ENCODE data around the gene NDUFAF2. TPM values are rescaled to one million over a fixed set of nuclear protein-coding genes. Genes with fewer than 3 reads are reported as not detected.
A peak's percentile ranks its signal among the peaks of the same experiment; 100 is the strongest.

NDUFAF2 gene
- total RNA-seq, 3 donors from 2014 or later (not counting 1 experiment from before 2014, with no cell fraction given), result 5.6 to 7.6 (median 7.0) TPM

DNA sequence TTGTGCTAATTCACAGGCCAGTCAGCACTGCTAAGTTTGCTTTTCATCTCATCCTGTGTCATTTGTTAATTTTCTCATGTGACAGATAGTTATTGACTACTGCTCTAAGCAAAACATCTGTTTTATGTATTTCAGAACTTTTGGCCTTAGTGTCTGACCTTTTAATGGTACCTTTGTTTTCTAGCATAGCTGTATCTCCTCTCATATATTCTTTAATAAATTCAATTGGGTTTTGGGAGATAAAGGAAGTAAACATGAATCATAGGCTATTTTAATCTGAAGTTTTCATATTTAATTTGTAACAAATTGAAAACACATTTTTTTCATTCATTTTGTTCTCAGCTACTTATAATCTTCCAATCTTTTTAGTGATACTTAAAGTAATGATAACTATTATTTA lies 13.1 kb downstream of the NDUFAF2 start:
- no peak overlapping the region for H3K27ac ChIP-seq (ENCODE audit: low read length)
- Mint-ChIP-seq H3K27me3 (ENCODE audit: low read depth in 2 of 2) (no peaks in the 10 kb centered on the region), H3K4me3 (no peak overlapping the region), H3K36me3 (no peaks in the 10 kb centered on the region), H3K27ac (no peak overlapping the region), H3K9me3 (no peaks in the 10 kb centered on the region), H3K4me1 (no peaks in the 10 kb centered on the region)
- no peaks in the 10 kb centered on the region for H3K9me3 ChIP-seq (ENCODE audit: control insufficient read depth, insufficient read depth, low read length)
- no peaks in the 10 kb centered on the region for H3K36me3 ChIP-seq (ENCODE audit: control insufficient read depth, insufficient read depth, low read length)
- TF ChIP-seq, protein P1, sequence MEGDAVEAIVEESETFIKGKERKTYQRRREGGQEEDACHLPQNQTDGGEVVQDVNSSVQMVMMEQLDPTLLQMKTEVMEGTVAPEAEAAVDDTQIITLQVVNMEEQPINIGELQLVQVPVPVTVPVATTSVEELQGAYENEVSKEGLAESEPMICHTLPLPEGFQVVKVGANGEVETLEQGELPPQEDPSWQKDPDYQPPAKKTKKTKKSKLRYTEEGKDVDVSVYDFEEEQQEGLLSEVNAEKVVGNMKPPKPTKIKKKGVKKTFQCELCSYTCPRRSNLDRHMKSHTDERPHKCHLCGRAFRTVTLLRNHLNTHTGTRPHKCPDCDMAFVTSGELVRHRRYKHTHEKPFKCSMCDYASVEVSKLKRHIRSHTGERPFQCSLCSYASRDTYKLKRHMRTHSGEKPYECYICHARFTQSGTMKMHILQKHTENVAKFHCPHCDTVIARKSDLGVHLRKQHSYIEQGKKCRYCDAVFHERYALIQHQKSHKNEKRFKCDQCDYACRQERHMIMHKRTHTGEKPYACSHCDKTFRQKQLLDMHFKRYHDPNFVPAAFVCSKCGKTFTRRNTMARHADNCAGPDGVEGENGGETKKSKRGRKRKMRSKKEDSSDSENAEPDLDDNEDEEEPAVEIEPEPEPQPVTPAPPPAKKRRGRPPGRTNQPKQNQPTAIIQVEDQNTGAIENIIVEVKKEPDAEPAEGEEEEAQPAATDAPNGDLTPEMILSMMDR (IDR thresholded peaks at IDR 0.05), result no peak
- H3K27me3 ChIP-seq (ENCODE audit: control insufficient read depth, insufficient read depth, low read length), result no peaks in the 10 kb centered on the region
- H3K4me1 ChIP-seq (ENCODE audit: control insufficient read depth, insufficient read depth, low read length), result no peaks in the 10 kb centered on the region
- intact Hi-C loops (cut with micrococcal nuclease), result loop anchor here (10.0 kb wide), 1 partner anchor 283 kb away; no protein-coding TSS in a partner anchor
- no peak overlapping the region for H3K4me3 ChIP-seq (ENCODE audit: low read length)
- no peak for ATAC-seq
- DNase-seq, result no peak

DNA sequence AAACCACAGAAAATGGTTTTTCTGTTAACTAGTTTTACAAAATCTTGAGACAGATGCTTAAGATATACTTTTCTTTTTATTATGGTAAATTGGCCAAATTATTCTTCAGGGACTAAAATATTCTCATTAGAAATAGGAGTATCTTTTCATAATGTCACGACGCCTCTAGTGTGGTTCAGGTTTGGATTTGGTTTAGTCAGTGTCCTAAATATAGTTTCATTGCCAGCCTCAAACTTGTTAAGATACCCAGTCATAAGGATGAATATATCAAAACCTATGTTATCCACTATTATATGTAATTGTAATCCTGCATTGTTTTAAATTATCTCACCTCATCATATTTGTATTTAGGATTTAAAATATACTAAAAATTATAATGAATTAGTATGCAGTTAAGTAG lies 13.7 kb downstream of the NDUFAF2 start:
- no peak overlapping the region for H3K27ac ChIP-seq (ENCODE audit: low read length)
- Mint-ChIP-seq H3K4me1 (peaks cover 0 to 3% of the 10 kb centered on the region in 2 donors), H3K27me3 (ENCODE audit: low read depth in 2 of 2) (no peaks in the 10 kb centered on the region), H3K9me3 (no peaks in the 10 kb centered on the region), H3K36me3 (no peaks in the 10 kb centered on the region), H3K4me3 (no peak overlapping the region), H3K27ac (no peak overlapping the region)
- DNase-seq, result no peak
- no peak overlapping the region for H3K4me3 ChIP-seq (ENCODE audit: low read length)
- no peaks in the 10 kb centered on the region for H3K36me3 ChIP-seq (ENCODE audit: control insufficient read depth, insufficient read depth, low read length)
- no peak for ATAC-seq
- no peaks in the 10 kb centered on the region for H3K27me3 ChIP-seq (ENCODE audit: control insufficient read depth, insufficient read depth, low read length)
- WGBS (ENCODE audit: insufficient coverage), result 100% methylated on average over 2 of the region's 2 CpGs
- H3K9me3 ChIP-seq (ENCODE audit: control insufficient read depth, insufficient read depth, low read length), result no peaks in the 10 kb centered on the region
- no peaks in the 10 kb centered on the region for H3K4me1 ChIP-seq (ENCODE audit: control insufficient read depth, insufficient read depth, low read length)
- intact Hi-C loops (cut with micrococcal nuclease), result loop anchor here (10.0 kb wide), 1 partner anchor 284 kb away; no protein-coding TSS in a partner anchor
- TF ChIP-seq, protein P1 (IDR thresholded peaks at IDR 0.05), result no peak

DNA sequence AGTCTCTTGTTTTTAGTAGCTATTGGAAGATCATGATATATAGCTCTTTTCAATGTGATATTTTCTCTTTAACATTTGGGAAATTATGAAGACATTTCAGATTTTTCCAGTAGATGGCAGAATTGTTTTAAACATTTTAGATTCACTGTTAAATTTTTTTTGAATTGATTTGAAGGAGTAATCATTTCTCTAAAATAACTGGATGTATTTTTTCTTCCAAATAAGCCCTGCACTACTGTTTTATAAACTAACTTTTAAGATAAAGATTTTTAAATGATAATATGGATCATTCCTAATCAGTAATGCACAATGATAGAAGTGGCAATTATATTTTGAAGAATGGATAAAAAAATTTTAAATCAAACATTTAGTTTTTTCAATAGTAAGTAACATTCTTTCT lies 14.2 kb downstream of the NDUFAF2 start:
- H3K27ac Mint-ChIP-seq, result no peak overlapping the region
- Histone ChIP-seq H3K27ac (ENCODE audit: low read length) (no peak overlapping the region), H3K27me3 (ENCODE audit: control insufficient read depth, insufficient read depth, low read length) (no peaks in the 10 kb centered on the region), H3K4me1 (ENCODE audit: control insufficient read depth, insufficient read depth, low read length) (no peaks in the 10 kb centered on the region), H3K36me3 (ENCODE audit: control insufficient read depth, insufficient read depth, low read length) (no peaks in the 10 kb centered on the region), H3K9me3 (ENCODE audit: control insufficient read depth, insufficient read depth, low read length) (no peaks in the 10 kb centered on the region), H3K4me3 (ENCODE audit: low read length) (no peak overlapping the region)
- TF ChIP-seq, protein P1 (IDR thresholded peaks at IDR 0.05), result no peak
- intact Hi-C loops (cut with micrococcal nuclease), result loop anchor here (10.0 kb wide), 1 partner anchor 284 kb away; no protein-coding TSS in a partner anchor
- ATAC-seq, result no peak
- no peaks in the 10 kb centered on the region for H3K9me3 Mint-ChIP-seq
- H3K4me1 Mint-ChIP-seq, result peaks cover 0 to 5% of the 10 kb centered on the region in 2 donors
- H3K27me3 Mint-ChIP-seq (ENCODE audit: low read depth in 2 of 2), result no peaks in the 10 kb centered on the region
- peak in 1 of 2 donors; percentile 33 for DNase-seq
- H3K36me3 Mint-ChIP-seq, result no peaks in the 10 kb centered on the region
- no peak overlapping the region for H3K4me3 Mint-ChIP-seq

DNA sequence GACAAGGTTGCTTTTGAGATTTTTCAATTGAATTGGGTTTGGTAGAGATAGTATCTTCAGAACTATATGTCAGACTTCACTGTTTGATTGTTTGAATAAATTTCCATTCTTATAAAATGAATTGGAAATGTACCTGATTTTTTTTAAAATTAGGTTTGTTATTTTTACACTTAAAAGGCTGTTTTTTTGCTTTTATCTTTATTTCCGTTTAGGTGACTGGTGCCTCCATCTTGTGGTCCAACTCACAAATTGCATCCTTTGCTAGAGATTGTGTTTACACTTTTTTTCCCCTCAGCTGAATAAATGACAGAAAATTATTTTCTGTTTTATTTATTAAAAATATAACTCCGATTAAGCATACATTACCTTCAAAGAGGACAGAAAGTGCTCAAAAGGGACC lies 15.6 kb downstream of the NDUFAF2 start:
- ATAC-seq, result no peak
- no peak overlapping the region for H3K27ac Mint-ChIP-seq
- Histone ChIP-seq H3K36me3 (ENCODE audit: control insufficient read depth, insufficient read depth, low read length) (no peaks in the 10 kb centered on the region), H3K9me3 (ENCODE audit: control insufficient read depth, insufficient read depth, low read length) (no peaks in the 10 kb centered on the region), H3K27me3 (ENCODE audit: control insufficient read depth, insufficient read depth, low read length) (no peaks in the 10 kb centered on the region), H3K27ac (ENCODE audit: low read length) (no peak overlapping the region), H3K4me3 (ENCODE audit: low read length) (no peak overlapping the region), H3K4me1 (ENCODE audit: control insufficient read depth, insufficient read depth, low read length) (no peaks in the 10 kb centered on the region)
- TF ChIP-seq, protein P1 (IDR thresholded peaks at IDR 0.05), result peak; percentile 31
- WGBS (ENCODE audit: insufficient coverage), result no CpG with 5 or more reads among the region's 2 CpGs
- no peaks in the 10 kb centered on the region for H3K9me3 Mint-ChIP-seq
- no peaks in the 10 kb centered on the region for H3K27me3 Mint-ChIP-seq (ENCODE audit: low read depth in 2 of 2)
- peak in 1 of 2 donors; percentile 54 for DNase-seq
- H3K36me3 Mint-ChIP-seq, result no peaks in the 10 kb centered on the region
- no peak overlapping the region for H3K4me3 Mint-ChIP-seq
- H3K4me1 Mint-ChIP-seq, result peaks cover 5 to 6% of the 10 kb centered on the region in 2 donors
- intact Hi-C loops (cut with micrococcal nuclease), result no loop called here

Data from natural killer cell (primary cell).